ENCODE results near the gene TNIP1.

TNIP1 gene

DNA sequence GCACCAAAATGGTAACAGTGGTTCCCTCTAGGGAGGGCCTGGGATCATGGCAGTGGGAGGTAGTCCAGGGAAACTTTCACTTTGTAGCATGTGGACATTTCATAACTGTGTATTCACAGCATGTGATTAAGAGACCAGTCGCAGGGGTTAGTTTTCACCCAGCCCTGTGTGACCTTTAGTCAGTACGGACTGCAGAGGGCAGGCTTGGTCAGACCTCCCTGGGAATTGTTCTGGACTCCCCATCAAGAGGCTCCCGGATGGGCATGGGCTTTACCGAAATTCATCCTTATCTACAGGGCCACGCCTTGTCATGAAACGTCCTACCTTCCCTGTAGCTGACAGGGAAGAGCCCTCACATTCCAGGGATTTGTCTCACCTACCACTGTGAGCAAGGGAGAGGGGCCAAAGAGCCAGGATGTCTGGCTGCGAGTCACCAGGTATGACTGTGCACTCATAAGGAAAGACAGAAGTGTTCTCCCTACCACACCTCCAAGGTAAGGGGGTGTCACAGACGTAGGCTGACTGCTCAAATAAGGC, 40.6 kb downstream of the TNIP1 start:
- no peak for DNase-seq (ENCODE audit: low read depth)

DNA sequence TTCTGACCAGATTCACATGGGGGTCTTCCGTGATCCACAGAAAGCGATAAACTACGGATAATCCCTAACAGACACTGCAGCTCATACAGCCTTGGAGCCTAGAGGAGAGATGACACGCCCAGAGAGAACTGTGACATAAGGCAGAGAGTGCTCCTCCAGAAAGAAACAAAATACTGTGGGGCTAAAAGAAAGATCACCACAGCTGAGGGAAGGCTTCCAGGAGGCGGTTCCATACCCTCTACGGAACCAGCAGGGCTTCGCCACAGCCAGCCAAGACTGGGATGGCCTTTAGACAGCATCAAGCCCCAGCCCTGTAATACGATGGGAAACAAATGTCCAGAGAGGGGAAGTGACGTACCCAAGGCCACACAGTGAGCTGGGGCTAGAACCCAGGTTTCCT, 41.2 kb downstream of the TNIP1 start:
- DNase-seq (ENCODE audit: low read depth): no peak

DNA sequence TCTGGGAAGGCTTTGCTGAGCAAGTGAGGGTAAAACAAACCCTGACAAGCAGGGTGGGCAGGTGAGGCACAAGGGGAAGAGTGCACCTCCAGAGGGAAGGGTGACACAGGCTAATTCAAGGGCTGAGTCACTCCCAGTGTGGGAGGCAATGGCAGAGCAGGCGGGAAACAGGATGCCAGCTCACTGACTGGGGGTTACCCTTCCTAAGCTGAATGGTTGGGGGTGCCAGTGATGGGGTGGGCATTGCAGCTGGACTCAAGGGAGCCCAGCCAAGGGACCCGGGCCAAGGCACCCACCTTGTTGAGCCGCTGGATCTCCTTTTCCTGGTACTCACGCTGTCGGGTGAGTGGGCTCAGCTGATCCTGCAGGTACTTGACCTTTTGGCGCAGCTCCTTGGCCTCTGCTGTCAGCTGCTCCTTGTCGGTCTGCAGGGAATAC, 42.0 kb downstream of the TNIP1 start:
- no peak for DNase-seq (ENCODE audit: low read depth)

DNA sequence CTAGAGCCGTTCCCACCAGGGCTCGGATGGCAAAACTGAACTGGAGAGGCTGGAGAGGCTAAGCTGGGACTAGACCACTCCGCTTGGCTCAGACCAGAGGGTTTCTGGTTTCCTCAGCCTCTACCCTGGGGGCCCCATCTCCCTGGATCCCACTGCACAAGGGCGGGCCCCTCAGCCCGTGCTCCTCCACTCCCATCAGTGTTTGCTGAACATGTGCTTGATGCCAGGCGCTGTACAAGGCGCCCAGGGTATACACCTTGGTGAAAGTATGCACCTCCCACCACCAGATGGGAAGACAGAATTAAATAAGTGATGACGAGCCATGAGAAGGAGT, 42.5 kb downstream of the TNIP1 start:
- DNase-seq (ENCODE audit: low read depth): no peak

DNA sequence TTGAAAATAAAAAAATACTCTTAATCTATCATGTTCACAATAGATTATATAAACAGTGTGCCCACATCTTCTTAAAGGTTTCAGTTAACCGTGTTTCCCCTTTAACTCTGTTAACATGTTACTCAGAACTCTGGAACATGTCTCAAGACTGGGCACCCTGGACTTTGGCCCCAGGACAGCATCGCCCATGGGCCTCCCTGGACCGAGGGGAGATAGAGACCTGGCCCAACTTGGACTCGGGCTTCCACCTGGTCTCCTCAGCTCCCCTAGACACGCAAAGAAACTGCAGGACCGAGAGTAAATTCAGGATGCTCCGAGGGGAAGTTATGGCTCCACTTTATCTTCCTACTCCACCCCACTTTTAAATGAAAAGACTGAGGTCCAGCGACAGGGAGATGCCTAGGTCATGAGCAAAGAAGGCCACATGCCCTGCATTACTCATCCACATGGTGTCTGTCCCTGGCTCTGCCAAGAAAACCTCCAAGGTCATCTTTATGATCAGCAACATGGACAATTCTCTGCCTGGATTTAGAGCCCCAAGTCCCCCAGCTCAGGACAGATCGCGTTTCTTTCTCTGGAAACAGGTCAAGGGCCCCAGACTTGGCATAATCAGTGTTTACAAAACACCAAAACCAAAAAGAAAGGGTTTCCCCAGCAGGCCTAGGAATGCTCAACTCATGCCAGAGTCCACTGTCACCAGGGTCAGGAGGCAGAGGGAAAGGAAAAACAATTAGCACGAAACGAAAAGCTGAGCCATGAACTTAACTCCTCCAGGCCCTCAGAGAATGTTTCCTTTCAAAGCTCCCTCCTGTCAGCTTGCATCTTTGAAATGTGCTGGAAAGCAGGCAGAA, 43.0 kb downstream of the TNIP1 start:
- DNase-seq (ENCODE audit: low read depth): peak; percentile 84

DNA sequence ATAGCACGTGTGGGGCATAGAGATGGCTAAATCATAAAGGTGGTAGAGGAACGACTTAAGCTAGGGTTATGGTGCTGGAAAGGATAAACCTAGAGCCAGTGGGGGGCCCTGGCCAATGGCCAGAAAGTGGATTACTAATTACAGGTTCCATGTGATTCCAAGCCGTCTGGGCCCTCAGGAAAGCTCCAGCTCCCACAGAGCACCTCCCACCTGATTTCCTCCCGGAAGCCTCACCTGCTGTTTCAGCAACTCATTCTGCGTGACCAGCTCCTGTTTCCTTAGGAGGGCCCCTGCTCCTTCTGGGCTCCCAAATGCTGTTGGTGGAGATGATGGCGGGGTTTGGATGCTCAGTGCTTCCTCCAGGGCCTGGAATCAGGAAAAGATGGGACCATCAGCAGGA, 44.3 kb downstream of the TNIP1 start:
- no peak for DNase-seq (ENCODE audit: low read depth)

DNA sequence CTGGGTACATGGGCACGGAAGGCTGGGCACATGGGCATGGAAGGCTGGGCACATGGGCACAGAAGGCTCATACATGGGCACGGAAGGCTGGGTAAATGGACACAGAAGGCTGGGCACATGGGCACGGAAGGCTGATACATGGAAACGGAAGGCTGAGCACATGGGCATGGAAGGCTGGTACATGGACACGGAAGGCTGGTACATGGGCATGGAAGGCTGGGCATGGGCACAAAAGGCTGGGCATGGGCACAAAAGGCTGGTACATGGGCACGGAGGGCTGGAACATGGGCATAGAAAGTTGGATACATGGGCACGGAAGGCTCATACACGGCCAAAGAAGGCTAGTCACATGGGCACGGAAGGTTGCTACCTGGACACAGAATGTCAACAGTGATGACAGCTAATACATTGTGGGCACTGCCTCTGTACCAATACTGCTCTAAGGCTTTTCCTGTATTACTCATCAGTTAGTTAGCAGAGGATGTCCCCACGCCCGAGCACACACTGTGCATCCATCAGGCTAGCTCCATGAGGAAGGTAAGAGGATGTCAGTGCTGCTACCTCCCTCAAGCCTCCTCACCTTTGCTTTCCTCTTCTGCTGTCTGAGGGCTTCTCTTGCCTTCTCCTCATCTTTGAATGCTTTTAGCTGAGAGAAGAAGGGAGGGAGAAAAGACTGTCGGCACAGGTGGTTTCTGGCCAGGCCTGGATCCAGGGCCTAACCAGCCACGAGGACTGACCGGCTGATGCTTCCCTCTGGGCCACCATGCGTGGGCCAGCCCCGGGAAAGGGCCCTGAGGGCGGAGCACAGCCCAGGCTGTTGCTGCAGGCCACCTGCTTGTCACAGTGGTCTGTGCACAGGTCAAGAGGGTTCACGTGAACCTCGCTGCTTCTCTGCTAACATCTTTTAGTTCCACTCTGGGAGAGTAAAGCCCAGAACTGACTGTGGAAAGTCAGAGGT, 46.1 kb downstream of the TNIP1 start:
- no peak for DNase-seq (ENCODE audit: low read depth)

DNA sequence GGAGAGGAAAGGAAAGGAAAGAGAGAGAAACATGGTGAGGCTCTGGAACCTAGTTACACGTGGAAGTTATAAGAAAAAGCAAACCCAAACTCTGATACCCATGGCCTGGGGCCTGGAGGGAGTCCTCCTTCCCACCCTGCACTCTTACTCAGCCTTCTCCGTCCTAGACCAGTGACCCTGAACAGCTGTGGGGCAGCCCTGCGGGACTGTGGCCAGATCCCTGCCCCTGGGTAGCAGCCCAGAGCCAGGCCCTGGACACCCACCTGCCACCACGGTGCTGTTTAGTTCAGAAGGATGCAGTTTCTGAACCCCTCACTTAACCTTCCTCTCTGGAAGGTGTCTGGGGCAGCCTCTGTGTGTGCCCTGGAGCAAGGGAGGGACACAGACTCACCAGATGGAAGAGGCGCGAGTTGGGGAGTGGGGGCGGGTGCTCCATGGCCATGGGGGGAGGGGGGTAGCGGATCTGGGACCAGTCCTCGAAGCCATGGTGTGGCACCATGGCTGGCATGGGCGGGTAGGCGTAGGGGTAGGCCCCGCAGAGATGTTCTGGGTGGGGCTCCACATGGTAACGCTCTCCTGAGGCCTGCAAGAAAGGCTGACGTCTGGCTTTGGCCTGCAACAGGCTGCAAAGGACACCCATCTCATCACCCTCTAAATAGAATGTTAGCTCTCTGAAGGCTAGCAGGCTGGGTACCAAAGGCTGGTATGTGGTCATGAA, 47.5 kb downstream of the TNIP1 start:
- DNase-seq (ENCODE audit: low read depth): no peak

DNA sequence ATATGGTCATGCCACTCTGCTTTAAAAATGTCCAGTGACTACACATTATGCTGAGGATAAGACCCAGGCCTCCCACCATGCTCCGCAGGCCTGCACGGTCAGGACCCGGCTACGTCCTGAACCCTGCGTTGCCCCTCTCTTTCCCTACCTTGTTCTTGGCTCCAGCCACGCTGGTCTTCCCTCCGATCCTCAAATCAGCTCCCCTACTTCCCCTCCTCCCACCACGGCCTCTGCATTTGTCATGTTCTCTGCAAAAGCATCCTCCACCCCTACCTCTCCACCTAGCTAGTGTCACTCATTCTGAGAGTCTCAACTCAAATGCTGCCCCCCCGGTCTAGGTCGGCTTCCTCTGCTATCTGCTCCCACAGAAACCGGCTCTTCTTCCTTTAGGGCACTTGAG, 49.3 kb downstream of the TNIP1 start:
- DNase-seq (ENCODE audit: low read depth): no peak

DNA sequence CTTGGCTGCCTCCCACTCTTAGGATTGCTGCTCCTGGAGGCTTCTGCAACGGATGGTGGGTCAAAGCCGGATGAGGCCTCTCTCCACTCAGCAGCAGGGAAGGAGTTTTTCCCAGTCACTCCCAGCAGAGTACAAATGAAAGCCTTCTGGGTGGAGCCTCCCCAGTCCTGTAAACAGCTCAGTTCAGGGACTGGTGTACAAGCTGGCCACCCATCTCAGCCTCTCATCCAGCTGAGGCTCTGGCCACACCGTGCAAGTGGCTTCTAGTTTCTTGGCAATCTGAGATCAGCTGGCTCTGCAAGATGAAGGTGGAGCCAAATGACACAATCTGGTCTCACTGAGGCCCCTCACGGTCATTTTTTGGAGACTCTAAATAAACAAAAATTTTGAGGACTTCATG, 50.5 kb downstream of the TNIP1 start:
- DNase-seq (ENCODE audit: low read depth): no peak

DNA sequence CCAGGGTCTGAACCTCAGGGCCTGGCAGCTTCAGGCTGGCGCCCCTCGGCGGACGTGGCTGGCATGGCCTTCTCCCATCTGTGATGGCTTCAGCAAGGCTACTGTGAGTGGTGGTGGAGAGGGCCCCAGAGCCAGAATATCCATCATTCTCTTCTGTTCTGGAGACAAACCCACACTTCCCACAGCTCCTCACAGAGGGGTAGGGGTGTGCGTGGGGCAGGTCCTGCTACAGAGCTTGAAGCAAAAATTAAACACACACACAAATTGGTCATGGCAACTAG, 50.8 kb downstream of the TNIP1 start:
- no peak for DNase-seq (ENCODE audit: low read depth)

DNA sequence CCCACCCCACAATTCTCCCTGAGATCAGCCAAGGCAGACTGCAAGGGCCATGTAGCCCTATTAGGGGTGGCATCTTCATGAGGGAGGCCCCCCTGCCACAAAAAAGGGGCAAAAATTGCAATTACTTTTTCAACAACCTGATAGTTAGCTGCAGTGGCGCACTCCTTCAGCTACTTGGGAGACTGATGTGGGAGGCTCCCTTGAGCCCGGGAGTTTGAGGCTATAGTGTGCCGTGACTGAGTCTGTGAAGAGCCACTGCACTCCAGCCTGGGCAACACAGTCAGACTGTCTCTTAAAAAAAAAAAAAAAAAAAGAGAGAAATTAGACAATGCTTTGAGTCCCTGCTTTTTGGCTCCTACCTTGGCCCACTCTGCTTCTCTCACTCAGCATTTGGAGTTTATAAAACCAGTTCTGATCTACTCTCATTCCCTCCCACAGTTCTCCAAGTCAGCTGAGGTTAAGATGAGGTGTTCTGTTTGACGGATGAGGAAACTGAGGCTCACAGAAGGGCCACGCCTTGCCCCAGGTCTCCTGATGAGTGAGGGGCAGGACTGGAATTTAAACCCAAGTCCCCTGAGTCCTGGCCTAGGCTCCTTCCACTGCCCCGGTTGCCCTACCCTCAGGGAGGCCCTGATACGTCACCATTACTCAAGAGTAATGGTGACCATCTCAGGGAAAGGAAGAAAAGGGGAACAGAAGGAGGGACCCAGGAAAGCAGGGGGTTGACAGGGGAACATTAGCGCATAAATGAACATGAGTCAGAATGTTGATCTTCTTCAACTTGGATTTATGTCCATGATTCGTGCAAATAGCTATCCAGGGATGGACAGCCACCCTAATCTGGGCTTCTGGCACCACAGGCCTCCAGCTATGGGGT, 51.4 kb downstream of the TNIP1 start:
- no peak for DNase-seq (ENCODE audit: low read depth)

DNA sequence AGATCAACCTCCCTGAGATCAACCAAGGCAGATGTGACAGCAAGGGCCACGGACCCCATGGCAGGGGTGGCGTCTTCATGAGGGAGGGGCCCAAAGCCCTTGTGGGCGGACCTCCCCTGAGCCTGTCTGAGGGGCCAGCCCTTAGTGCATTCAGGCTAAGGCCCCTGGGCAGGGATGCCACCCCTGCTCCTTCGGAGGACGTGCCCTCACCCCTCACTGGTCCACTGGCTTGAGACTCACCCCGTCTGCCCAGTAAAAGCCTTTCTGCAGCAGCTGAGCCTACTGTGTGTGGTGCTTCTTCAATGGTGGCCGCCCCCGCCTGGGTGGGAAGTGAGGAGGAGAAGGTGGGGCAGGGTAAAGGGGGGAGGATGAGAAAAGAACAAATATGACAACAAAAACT, 52.1 kb downstream of the TNIP1 start:
- DNase-seq (ENCODE audit: low read depth): no peak

DNA sequence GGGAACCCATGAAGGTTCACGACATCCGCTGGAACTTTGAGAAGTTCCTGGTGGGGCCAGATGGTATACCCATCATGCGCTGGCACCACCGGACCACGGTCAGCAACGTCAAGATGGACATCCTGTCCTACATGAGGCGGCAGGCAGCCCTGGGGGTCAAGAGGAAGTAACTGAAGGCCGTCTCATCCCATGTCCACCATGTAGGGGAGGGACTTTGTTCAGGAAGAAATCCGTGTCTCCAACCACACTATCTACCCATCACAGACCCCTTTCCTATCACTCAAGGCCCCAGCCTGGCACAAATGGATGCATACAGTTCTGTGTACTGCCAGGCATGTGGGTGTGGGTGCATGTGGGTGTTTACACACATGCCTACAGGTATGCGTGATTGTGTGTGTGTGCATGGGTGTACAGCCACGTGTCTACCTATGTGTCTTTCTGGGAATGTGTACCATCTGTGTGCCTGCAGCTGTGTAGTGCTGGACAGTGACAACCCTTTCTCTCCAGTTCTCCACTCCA, 52.8 kb downstream of the TNIP1 start:
- DNase-seq (ENCODE audit: low read depth): no peak

DNA sequence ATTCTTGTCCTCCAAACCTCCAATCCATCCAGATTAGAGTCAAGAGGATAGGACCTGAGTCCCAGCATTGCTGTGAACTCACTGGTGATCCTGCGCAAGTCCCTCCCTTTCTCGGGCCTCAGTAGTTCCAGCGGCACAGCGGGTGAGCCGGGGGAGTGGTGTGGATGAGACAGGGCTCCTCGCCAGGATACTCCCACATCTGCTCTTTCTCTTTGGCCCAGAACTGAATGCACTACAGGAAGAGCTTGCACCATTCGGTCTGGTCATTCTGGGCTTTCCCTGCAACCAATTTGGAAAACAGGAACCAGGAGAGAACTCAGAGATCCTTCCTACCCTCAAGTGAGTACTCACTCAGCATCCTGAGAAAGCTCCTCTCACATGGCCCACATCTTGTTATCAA, 54.2 kb downstream of the TNIP1 start:
- DNase-seq (ENCODE audit: low read depth): no peak

DNA sequence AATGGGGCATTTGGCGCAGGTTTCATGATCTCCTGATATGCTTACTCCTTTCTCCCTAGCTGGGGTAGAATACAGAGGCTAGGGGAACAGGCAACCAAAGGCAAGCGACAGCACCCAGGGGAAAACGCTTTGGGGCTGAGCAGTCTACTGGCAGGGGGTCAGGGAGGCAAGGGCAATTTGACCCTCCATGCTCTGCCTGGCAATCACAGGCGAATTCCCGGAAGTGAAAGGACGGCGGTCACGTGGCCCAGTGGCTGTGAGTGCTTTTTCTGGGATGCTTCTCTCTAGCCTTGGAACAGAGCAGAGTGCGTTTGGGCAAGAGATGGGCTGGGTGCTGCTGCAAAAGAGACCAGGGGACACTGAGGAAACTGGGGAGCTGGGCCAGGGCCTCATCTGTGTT, 54.7 kb downstream of the TNIP1 start:
- no peak for DNase-seq (ENCODE audit: low read depth)

DNA sequence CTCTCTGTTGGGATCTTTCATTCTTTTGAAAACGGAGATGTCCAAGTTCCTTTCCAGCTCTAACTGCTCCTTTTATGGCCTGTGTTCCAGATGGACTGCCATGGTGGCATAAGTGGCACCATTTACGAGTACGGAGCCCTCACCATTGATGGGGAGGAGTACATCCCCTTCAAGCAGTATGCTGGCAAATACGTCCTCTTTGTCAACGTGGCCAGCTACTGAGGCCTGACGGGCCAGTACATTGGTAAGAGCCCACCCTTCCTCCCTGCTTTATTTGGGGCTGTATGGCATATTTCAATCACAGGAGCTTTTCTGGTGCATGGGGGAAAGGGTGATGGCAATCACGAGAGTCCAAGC, 55.6 kb downstream of the TNIP1 start:
- no peak for DNase-seq (ENCODE audit: low read depth)

DNA sequence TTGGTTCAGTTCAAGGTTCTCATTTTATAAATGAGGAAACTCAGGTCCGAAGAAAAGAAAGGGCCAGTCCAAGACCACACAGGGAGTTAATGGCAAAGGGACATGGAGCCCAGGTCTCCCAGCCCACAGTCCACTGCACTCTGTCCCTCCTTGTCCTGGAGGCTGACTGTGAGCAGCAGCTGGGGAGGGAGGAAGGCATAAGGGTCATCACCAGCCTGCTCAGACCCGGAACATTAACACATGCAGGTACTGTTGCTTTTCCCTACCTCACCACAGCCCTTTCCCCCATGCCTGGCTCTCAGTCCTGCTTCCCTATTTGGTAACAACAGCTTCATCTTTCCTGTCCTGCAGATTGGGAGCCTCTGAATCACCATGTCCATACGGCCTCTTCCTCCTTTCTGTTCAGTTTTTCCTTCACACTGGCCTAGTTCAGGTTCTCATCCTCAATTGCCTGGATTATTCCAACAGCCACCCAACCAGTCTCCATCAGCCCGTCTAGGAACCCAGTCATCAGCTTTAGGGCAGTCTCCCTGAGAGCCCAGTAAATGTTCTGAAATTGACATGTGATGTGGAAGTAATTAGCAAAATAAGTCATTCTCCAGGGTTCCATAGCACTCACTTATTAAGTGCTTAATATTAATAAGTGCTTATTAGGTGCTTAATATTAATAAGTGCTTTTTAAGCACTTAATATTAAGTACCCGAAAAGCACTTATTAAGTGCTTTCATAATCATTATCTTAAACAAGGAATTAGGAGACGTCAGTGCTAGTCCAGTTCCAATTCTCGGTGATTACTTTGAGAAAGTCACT, 56.2 kb downstream of the TNIP1 start:
- no peak for DNase-seq (ENCODE audit: low read depth)

DNA sequence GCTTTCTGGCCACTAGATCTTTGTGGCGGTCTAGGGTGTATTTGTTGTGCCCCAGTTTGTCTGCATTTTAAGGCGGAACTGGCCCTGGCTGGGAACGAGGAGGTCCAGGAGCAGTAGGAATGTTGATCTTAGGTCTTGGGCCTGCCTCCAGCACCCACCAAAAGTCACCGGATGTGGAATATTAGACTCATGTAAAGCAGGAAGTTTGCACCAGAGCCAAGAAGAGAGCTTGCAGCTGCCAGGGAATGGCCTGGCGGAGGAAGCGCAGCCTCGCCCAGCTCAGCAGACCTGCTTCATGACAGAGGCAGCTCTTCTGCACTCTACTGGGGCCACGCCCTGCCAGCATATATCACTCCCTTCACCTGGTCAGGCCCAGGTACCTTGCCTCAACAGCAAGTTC, 57.2 kb downstream of the TNIP1 start:
- DNase-seq (ENCODE audit: low read depth): no peak

DNA sequence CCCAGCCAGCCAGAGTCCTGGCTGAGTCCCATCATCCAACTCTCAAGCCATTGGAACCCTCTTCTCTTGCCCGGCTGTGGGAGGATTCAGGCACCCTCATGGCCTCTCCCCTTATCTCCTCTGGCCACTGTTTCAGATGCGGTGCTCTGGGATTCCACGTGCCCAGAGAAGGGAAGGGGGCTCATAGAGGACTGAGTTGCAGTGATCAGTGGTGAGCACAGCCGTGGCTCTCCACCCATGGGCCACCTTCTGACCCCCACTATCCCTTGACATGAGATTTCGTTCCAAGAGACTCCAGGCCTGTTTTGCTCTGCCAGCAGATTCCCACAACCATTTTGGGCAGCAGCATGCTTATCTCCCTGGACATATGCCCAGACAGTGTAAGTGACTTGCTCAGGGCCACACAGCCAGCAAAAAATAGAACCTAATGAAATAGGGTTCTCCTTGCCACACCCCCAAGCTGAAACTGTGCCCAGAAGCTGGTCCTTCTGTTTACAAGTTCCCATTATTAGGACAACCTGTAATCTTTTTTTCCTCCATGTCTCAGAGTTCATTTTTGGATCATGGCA, 57.7 kb downstream of the TNIP1 start:
- no peak for DNase-seq (ENCODE audit: low read depth)

Measured in GM04503 (cell line).